Large intestine (tissue), 3 donors: ENCODE measurements around the gene FARS2. TPM values are rescaled to one million over a fixed set of nuclear protein-coding genes. Genes with fewer than 3 reads are reported as not detected.

Experiments used
- DNase-seq, 2 donors: peaks; one replicate each; pipeline versions ENCODE4 v3.0.0 to v3.0.0-alpha.2; 2013
- H3K27ac ChIP-seq: one replicate; pipeline ENCODE4 v1.5.1; 2013; ENCODE audit warnings: low read length
- H3K27me3 ChIP-seq: 2 replicates; pipeline ENCODE4 v1.6.1; 2013; ENCODE audit warnings: low read length; ENCODE audit not compliant: control insufficient read depth, insufficient read depth
- H3K36me3 ChIP-seq: 2 replicates; pipeline ENCODE4 v1.6.1; 2013; ENCODE audit warnings: low read length; ENCODE audit not compliant: control insufficient read depth, insufficient read depth
- H3K4me1 ChIP-seq: one replicate; pipeline ENCODE4 v1.6.1; 2013; ENCODE audit warnings: low read length; ENCODE audit not compliant: control insufficient read depth, insufficient read depth
- H3K4me3 ChIP-seq: one replicate; pipeline ENCODE4 v1.5.1; 2013; ENCODE audit warnings: low read length
- H3K9me3 ChIP-seq: one replicate; pipeline ENCODE4 v1.6.1; 2013; ENCODE audit warnings: mild to moderate bottlenecking, low read depth, low read length, moderate library complexity; ENCODE audit not compliant: control insufficient read depth
- WGBS: methylation state at CpG from one replicate; pipeline ENCODE4 v1.1.5; 2013; ENCODE audit warnings: low lambda C conversion rate; ENCODE audit not compliant: insufficient coverage; 5-methylcytosine and 5-hydroxymethylcytosine counted together
- polyA plus RNA-seq: library from polyadenylated mRNA; unstranded; fragments of 120-200 nt; gene quantifications from one replicate; pipeline ENCODE4 v1.2.1, GENCODE V29; 2013

FARS2 gene
- polyA plus RNA-seq, 1 donor = 14.3 TPM

GRCh38 chr6:5285081-5285480 is 23.8 kb downstream of the FARS2 start:
- H3K27ac ChIP-seq = no peak overlapping the region
- no peaks in the 10 kb centered on the region for H3K27me3 ChIP-seq
- H3K4me3 ChIP-seq = no peak overlapping the region
- no peaks in the 10 kb centered on the region for H3K4me1 ChIP-seq
- no peaks in the 10 kb centered on the region for H3K9me3 ChIP-seq
- no peak for DNase-seq
- 80% methylated on average over 1 of the region's 6 CpGs for WGBS
- H3K36me3 ChIP-seq = no peaks in the 10 kb centered on the region

- Histone ChIP-seq H3K27me3 (no peaks in the 10 kb centered on the region), H3K27ac (no peak overlapping the region), H3K4me3 (no peak overlapping the region), H3K36me3 (no peaks in the 10 kb centered on the region), H3K4me1 (no peaks in the 10 kb centered on the region), H3K9me3 (no peaks in the 10 kb centered on the region)
- no peak for DNase-seq
- no CpG with 5 or more reads among the region's 5 CpGs for WGBS
These were observed 24.2 kb downstream of the FARS2 start for GRCh38 chr6:5285526-5285925.

DNA sequence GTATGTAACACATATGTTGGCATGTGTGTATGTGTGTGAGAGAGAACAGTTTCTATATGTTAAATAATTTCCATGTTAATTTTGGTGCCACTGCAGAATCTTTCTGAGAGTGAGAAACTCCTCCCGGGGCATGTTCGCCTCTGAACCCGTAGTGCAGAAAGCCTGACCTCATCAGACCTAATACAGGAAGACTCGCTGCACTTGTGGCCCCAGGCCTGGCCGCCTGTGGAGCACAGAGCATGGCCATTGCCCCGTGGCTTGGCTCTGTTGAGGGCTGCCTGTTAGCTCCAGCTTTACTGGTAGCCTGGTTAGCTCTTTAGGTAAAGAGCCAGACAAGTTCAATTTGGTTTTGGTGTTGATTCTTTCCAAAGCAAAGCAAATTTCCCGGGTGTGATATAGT is 25.5 kb downstream of the FARS2 start:
- DNase-seq = no peak
- Histone ChIP-seq H3K4me1 (no peaks in the 10 kb centered on the region), H3K9me3 (no peaks in the 10 kb centered on the region), H3K27me3 (no peaks in the 10 kb centered on the region), H3K4me3 (no peak overlapping the region), H3K27ac (no peak overlapping the region), H3K36me3 (no peaks in the 10 kb centered on the region)
- no CpG with 5 or more reads among the region's 7 CpGs for WGBS

- Histone ChIP-seq H3K36me3 (no peaks in the 10 kb centered on the region), H3K27ac (no peak overlapping the region), H3K4me3 (no peak overlapping the region), H3K27me3 (no peaks in the 10 kb centered on the region), H3K9me3 (no peaks in the 10 kb centered on the region), H3K4me1 (no peaks in the 10 kb centered on the region)
- WGBS = no CpG with 5 or more reads among the region's 12 CpGs
- DNase-seq = no peak
These were observed 26.1 kb downstream of the FARS2 start for GRCh38 chr6:5287205-5287965.

GRCh38 chr6:5287966-5288297 is 26.6 kb downstream of the FARS2 start:
- Histone ChIP-seq H3K36me3 (no peaks in the 10 kb centered on the region), H3K9me3 (no peaks in the 10 kb centered on the region), H3K4me1 (no peaks in the 10 kb centered on the region), H3K27ac (no peak overlapping the region), H3K4me3 (no peak overlapping the region), H3K27me3 (no peaks in the 10 kb centered on the region)
- no peak for DNase-seq
- WGBS = no CpG with 5 or more reads among the region's 2 CpGs

DNA sequence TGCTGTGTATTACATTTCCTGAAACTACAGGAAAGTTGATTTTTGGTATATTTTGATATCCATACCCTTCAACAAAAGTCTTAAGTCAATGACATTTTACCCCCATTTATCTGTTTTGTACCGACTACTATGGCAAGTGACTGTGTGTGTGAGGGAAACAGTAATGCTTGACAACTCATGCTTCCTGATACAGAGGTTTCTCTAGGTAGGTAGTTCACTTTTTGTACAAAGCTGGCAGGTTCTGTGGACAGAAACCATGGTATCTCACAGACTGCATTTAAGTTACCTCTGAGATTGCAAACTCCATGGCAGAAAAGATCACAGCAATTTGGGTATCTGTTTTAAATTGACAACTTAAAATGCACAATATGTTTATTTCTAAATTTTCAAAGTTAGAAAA is 28.8 kb downstream of the FARS2 start:
- Histone ChIP-seq H3K36me3 (no peaks in the 10 kb centered on the region), H3K4me3 (no peak overlapping the region), H3K4me1 (peaks cover 11% of the 10 kb centered on the region), H3K27me3 (no peaks in the 10 kb centered on the region), H3K27ac (no peak overlapping the region), H3K9me3 (no peaks in the 10 kb centered on the region)
- DNase-seq = no peak
- WGBS = 100% methylated on average over 1 of the region's 1 CpG

DNA sequence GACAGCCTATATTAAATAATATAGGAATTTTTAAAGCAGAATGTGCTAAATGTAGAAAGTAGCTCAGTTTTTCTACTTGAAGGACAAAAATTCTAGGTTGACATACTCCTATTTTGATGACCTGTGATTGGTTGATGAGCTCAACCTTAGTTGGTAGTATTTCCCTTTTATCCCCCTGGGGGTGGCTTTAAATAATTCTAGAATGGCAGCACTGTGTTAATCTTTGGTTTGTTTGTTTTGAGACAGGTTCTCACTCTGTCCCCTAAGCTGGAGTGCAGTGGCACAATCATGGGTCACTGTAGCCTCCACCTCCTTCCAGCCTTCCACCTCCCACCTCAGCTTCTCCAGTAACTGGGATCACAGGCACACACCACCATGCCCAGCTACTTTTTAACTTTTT is 29.2 kb downstream of the FARS2 start:
- peaks cover 12% of the 10 kb centered on the region for H3K4me1 ChIP-seq
- H3K9me3 ChIP-seq = no peaks in the 10 kb centered on the region
- no peak for DNase-seq
- H3K27ac ChIP-seq = no peak overlapping the region
- H3K36me3 ChIP-seq = no peaks in the 10 kb centered on the region
- H3K4me3 ChIP-seq = no peak overlapping the region
- H3K27me3 ChIP-seq = no peaks in the 10 kb centered on the region

DNA sequence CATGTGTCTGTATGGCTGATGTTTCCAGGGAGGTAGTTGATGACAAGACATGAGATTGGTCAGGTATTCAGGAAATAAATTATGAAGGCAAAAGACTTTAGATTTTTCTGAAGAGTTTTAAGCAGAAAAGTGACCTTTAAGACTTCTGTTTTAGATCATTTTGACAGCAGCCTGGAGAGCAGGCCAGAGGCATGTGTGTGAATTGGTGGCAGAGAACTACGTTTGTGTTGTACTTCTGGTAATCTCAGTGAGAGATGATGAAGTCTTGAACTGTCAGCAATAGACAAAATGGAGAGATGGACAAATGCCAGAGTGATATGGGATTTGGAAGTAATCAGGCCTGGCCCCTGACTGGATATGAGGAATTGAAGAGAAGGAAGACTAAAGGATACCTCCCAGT is 30.8 kb downstream of the FARS2 start:
- Histone ChIP-seq H3K36me3 (no peaks in the 10 kb centered on the region), H3K27ac (no peak overlapping the region), H3K4me1 (peaks cover 12% of the 10 kb centered on the region), H3K27me3 (no peaks in the 10 kb centered on the region), H3K9me3 (no peaks in the 10 kb centered on the region), H3K4me3 (no peak overlapping the region)
- no CpG with 5 or more reads among the region's 1 CpG for WGBS
- no peak for DNase-seq

DNA sequence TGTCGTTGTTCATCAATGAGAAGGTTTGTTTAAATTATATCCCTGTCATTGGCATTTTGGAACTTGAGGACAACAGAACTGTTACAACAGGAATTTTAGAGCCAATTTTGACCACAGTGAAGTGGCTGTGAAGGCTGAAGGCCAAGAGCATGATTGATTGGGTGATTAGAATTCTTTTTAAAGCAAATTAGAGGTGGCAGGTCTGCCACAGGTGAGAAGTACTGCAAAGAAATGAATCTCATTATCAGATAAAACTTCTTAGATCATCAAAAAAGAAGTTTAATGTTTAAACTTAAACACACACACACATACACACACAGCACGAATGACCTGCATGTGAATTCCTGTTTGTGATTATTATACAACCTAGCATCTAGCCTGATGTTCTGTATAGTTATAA is 32.4 kb downstream of the FARS2 start:
- no peak overlapping the region for H3K4me3 ChIP-seq
- H3K9me3 ChIP-seq = no peaks in the 10 kb centered on the region
- H3K4me1 ChIP-seq = peaks cover 12% of the 10 kb centered on the region
- WGBS = 20% methylated on average over 1 of the region's 2 CpGs
- H3K27ac ChIP-seq = peak overlapping the region; percentile 54
- no peak for DNase-seq
- H3K27me3 ChIP-seq = no peaks in the 10 kb centered on the region
- no peaks in the 10 kb centered on the region for H3K36me3 ChIP-seq

- no peaks in the 10 kb centered on the region for H3K27me3 ChIP-seq
- H3K4me1 ChIP-seq = peaks cover 12% of the 10 kb centered on the region
- WGBS = 90% methylated on average over 2 of the region's 11 CpGs
- no peak overlapping the region for H3K4me3 ChIP-seq
- H3K36me3 ChIP-seq = no peaks in the 10 kb centered on the region
- H3K9me3 ChIP-seq = no peaks in the 10 kb centered on the region
- peak overlapping the region; percentile 54 for H3K27ac ChIP-seq
- peak; percentile 31 to 70 for DNase-seq
These were observed 33.3 kb downstream of the FARS2 start for GRCh38 chr6:5294392-5295211.

DNA sequence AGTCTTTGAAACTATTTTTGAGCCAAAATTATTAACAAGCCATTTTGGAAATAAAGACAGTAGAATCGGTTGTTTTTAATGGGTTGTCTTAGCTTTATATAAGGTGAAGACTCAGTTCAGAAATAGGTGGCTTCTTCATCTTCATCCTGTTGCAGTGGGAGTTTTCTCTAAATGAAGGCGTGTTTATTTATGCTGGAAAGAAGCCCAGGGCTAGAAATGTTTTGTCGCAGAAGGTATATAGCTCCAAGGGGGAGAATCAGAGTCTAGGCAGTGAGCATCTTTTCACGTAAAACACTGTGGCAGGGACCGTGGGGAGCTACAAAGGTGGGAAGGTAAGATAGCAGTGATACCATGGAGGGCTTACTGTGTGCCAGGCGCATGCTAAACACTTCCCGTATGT is 34.3 kb downstream of the FARS2 start:
- H3K4me1 ChIP-seq = peaks cover 12% of the 10 kb centered on the region
- no CpG with 5 or more reads among the region's 7 CpGs for WGBS

More for the DNA sequence above, 34.3 kb downstream of the FARS2 start:
- no peak overlapping the region for H3K27ac ChIP-seq
- DNase-seq = no peak
- H3K36me3 ChIP-seq = no peaks in the 10 kb centered on the region
- no peaks in the 10 kb centered on the region for H3K27me3 ChIP-seq
- no peaks in the 10 kb centered on the region for H3K9me3 ChIP-seq
- no peak overlapping the region for H3K4me3 ChIP-seq
